Keratinocyte (primary cell): ENCODE measurements around the gene HERC2. TPM values are rescaled to one million over a fixed set of nuclear protein-coding genes. Genes with fewer than 3 reads are reported as not detected.

ENCODE experiments used
- DNase-seq: peaks from one replicate; pipeline ENCODE4 v3.0.0-alpha.2; 2011; ENCODE audit warnings: low read depth, missing footprints, low spot score
- FAIRE-seq: peaks from 2 replicates; lab custom pipeline; 2011; peaks lifted over from hg19 to GRCh38; lab: Jason Lieb, UNC
- H2AFZ ChIP-seq: 2 replicates; pipeline ENCODE4 v1.6.0; 2012; ENCODE audit warnings: low read length, control low read depth, inconsistent platforms; ENCODE audit not compliant: control insufficient read depth
- H3K27ac ChIP-seq: 2 replicates; pipeline ENCODE4 v1.5.1; 2011; ENCODE audit warnings: low read length; ENCODE audit not compliant: control insufficient read depth, insufficient read depth
- H3K27me3 ChIP-seq: 3 replicates; pipeline ENCODE4 v1.6.0; 2011; ENCODE audit warnings: low read length; ENCODE audit not compliant: control insufficient read depth, insufficient read depth; ENCODE audit errors: extremely low read depth
- H3K36me3 ChIP-seq, 2 experiments: 2 replicates in 1 of 2; 3 replicates in 1 of 2; pipeline ENCODE4 v1.5.1; 2011; ENCODE audit warnings: low read length in 2 of 2, mild to moderate bottlenecking in 1 of 2; ENCODE audit not compliant: control insufficient read depth in 2 of 2, insufficient read depth in 2 of 2; ENCODE audit errors: extremely low read depth in 1 of 2
- H3K4me1 ChIP-seq: 3 replicates; pipeline ENCODE4 v1.5.1; 2011; ENCODE audit warnings: low read length; ENCODE audit not compliant: control insufficient read depth, insufficient read depth; ENCODE audit errors: extremely low read depth
- H3K4me2 ChIP-seq: 3 replicates; pipeline ENCODE4 v1.6.0; 2011; ENCODE audit warnings: low read depth, low read length; ENCODE audit not compliant: control insufficient read depth, insufficient read depth; ENCODE audit errors: extremely low read depth
- H3K4me3 ChIP-seq, 3 experiments: fragments of 200-600 bp in 1 of 3; sonication (generic) in 1 of 3; 2 replicates in 2 of 3; 3 replicates in 1 of 3; pipeline ENCODE4 v1.5.1; 2011 to 2016; ENCODE audit warnings: low read length in 3 of 3, mild to moderate bottlenecking in 3 of 3, control low read depth in 2 of 3, inconsistent platforms in 1 of 3, low read depth in 1 of 3, mixed read lengths in 1 of 3, mixed run types in 1 of 3, moderate library complexity in 1 of 3; ENCODE audit not compliant: control insufficient read depth in 2 of 3, insufficient read depth in 2 of 3; ENCODE audit errors: extremely low read depth in 1 of 3
- H3K79me2 ChIP-seq: 2 replicates; pipeline ENCODE4 v1.6.0; 2012; ENCODE audit warnings: low read length; ENCODE audit not compliant: control insufficient read depth, insufficient read depth
- H3K9ac ChIP-seq: 3 replicates; pipeline ENCODE4 v1.6.0; 2011; ENCODE audit warnings: low read length; ENCODE audit not compliant: control insufficient read depth, insufficient read depth; ENCODE audit errors: extremely low read depth
- H3K9me1 ChIP-seq: 3 replicates; pipeline ENCODE4 v1.6.0; 2011; ENCODE audit warnings: low read length; ENCODE audit not compliant: control insufficient read depth, insufficient read depth; ENCODE audit errors: extremely low read depth
- H3K9me3 ChIP-seq: 2 replicates; pipeline ENCODE4 v1.5.1; 2012; ENCODE audit warnings: low read depth, low read length; ENCODE audit not compliant: control insufficient read depth
- H4K20me1 ChIP-seq: 3 replicates; pipeline ENCODE4 v1.6.0; 2011; ENCODE audit warnings: low read length; ENCODE audit not compliant: control insufficient read depth, insufficient read depth; ENCODE audit errors: extremely low read depth
- CTCF ChIP-seq, 3 experiments: IDR thresholded peaks in 1 of 3; conservative IDR thresholded peaks in 1 of 3; optimal IDR thresholded peaks in 1 of 3; 2 replicates in 2 of 3; 3 replicates in 1 of 3; pipeline versions ENCODE3 to v1.5.1; 2011; ENCODE audit warnings: low read length in 3 of 3, mild to moderate bottlenecking in 3 of 3, moderate library complexity in 2 of 3, control low read depth in 1 of 3, inconsistent platforms in 1 of 3; ENCODE audit not compliant: insufficient read depth in 2 of 3; ENCODE audit errors: extremely low read depth in 1 of 3
- EZH2 ChIP-seq: IDR thresholded peaks from one replicate; pipeline ENCODE4 v1.6.1; 2012; ENCODE audit warnings: inconsistent platforms, mild to moderate bottlenecking, low read length, moderate library complexity
- dilution Hi-C: fragments of 300-500 bp; cut with MboI; formaldehyde crosslinking; loops from one replicate; pipeline ENCODE4 v1.7.0; 2020; ENCODE audit warnings: low sequenced_read_pairs; ENCODE audit not compliant: extremely low pct_ligation_motif_present
- polyA plus RNA-seq, 5 experiments: library from polyadenylated mRNA; depleted of rRNA in 3 of 5; stranded (reverse) in 3 of 5; stranded (forward) in 1 of 5; unstranded in 1 of 5; fragments of >200 nt; gene quantifications; 1 replicate in 1 of 5; 2 replicates in 3 of 5; 3 replicates in 1 of 5; pipeline versions ENCODE4 v1.2.1 to v1.2.3, GENCODE V29; 2011 to 2012; ENCODE audit warnings: missing spikeins in 2 of 5, low read depth in 1 of 5, low replicate concordance in 1 of 5

The HERC2 gene
- polyA plus RNA-seq, 1 donor (not counting 4 experiments of a cell fraction or from before 2014, with no cell fraction given): 12.4 TPM

- Histone ChIP-seq H3K27ac (no peak overlapping the region), H2AFZ (no peak overlapping the region), H3K27me3 (no peaks in the 10 kb centered on the region), H3K9me1 (no peaks in the 10 kb centered on the region), H3K4me1 (no peaks in the 10 kb centered on the region), H3K79me2 (no peaks in the 10 kb centered on the region), H4K20me1 (no peaks in the 10 kb centered on the region), H3K4me3 (no peak overlapping the region), H3K9me3 (no peaks in the 10 kb centered on the region), H3K36me3 (peaks cover 15 to 28% of the 10 kb centered on the region in 2 experiments), H3K9ac (no peak overlapping the region), H3K4me2 (no peak overlapping the region)
- DNase-seq (no peak), FAIRE-seq (no peak)
- dilution Hi-C loops: no loop called here
- no peak for TF ChIP-seq EZH2
- no peak for TF ChIP-seq CTCF (optimal IDR thresholded peaks at IDR 0.05 in 1 of 3, IDR thresholded peaks at IDR 0.05 in 1 of 3, conservative IDR thresholded peaks at IDR 0.05 in 1 of 3; ENCODE audit: extremely low read depth in 1 of 3, insufficient read depth in 2 of 3, low read length in 3 of 3)
Observed at GRCh38 chr15:28184166-28184565, 137.8 kb downstream of the HERC2 start.

- H3K36me3 ChIP-seq: peaks cover 16 to 27% of the 10 kb centered on the region in 2 experiments
- FAIRE-seq (no peak), DNase-seq (no peak)
- TF ChIP-seq CTCF (optimal IDR thresholded peaks at IDR 0.05 in 1 of 3, IDR thresholded peaks at IDR 0.05 in 1 of 3, conservative IDR thresholded peaks at IDR 0.05 in 1 of 3; ENCODE audit: extremely low read depth in 1 of 3, insufficient read depth in 2 of 3, low read length in 3 of 3) (no peak), EZH2 (no peak)
- no peaks in the 10 kb centered on the region for H3K27me3 ChIP-seq
- no peaks in the 10 kb centered on the region for H3K79me2 ChIP-seq
- no peak overlapping the region for H3K4me3 ChIP-seq
- no peak overlapping the region for H2AFZ ChIP-seq
- H3K9me1 ChIP-seq: no peaks in the 10 kb centered on the region
- H3K4me1 ChIP-seq: no peaks in the 10 kb centered on the region
- H3K9ac ChIP-seq: no peak overlapping the region
- dilution Hi-C loops: no loop called here
- no peak overlapping the region for H3K4me2 ChIP-seq
- no peak overlapping the region for H3K27ac ChIP-seq
- no peaks in the 10 kb centered on the region for H3K9me3 ChIP-seq
- H4K20me1 ChIP-seq: no peaks in the 10 kb centered on the region
Observed at GRCh38 chr15:28182731-28183130, 139.2 kb downstream of the HERC2 start.
